ENCODE data around the gene H2BK1. TPM values are rescaled to one million over a fixed set of nuclear protein-coding genes. Genes with fewer than 3 reads are reported as not detected.

The H2BK1 gene
- total and polyA plus RNA-seq, 2 of the 13 experiments (the other 11 are each of a cell fraction or from before 2014, with no cell fraction given): not detected

GRCh38 chr7:151193203-151193978 lies 16.9 kb downstream of the H2BK1 start (continued):
- TF ChIP-seq, protein P1, sequence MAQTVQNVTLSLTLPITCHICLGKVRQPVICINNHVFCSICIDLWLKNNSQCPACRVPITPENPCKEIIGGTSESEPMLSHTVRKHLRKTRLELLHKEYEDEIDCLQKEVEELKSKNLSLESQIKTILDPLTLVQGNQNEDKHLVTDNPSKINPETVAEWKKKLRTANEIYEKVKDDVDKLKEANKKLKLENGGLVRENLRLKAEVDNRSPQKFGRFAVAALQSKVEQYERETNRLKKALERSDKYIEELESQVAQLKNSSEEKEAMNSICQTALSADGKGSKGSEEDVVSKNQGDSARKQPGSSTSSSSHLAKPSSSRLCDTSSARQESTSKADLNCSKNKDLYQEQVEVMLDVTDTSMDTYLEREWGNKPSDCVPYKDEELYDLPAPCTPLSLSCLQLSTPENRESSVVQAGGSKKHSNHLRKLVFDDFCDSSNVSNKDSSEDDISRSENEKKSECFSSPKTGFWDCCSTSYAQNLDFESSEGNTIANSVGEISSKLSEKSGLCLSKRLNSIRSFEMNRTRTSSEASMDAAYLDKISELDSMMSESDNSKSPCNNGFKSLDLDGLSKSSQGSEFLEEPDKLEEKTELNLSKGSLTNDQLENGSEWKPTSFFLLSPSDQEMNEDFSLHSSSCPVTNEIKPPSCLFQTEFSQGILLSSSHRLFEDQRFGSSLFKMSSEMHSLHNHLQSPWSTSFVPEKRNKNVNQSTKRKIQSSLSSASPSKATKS (CRISPR knock-in tag; IDR thresholded peaks at IDR 0.05): no peak
- TF ChIP-seq NCOA2 (CRISPR knock-in tag; IDR thresholded peaks at IDR 0.05): no peak

DNA sequence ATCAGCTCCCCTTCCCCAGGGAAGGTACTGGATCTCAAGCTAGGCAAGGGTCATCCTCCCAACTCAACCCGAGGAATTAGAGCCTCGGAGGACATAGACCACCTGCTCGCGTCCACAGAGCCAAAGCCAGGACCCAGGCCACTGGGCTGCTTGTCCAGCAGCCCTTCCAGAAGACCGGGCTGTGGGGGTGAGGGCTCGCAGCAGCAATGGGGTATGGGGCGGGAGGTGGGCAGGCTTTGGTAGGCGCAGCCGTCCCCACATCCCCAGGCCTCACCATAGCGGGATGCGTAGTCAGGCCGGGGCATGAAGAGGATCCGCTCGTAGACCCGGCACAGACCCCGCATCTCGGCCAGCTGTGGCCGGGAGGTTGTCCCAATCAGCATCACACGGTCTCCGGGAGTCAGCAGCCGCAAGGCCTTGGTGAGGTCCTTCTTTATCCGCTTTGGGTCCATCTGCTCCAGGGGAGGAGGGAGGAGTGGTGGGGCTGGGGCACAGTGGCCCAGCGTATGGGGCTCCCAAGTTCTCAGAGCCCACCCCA lies 18.2 kb downstream of the H2BK1 start:
- no peak for FAIRE-seq
- Histone ChIP-seq H3K27ac (ENCODE audit: extremely low read length, insufficient read depth, low read length) (no peak overlapping the region), H3K79me2 (ENCODE audit: insufficient read depth, low read length) (no peaks in the 10 kb centered on the region), H4K20me1 (ENCODE audit: insufficient read depth, low read length) (no peaks in the 10 kb centered on the region), H3K4me3 (replicated peaks in 1 of 3; ENCODE audit: insufficient read depth in 1 of 3, low read depth in 2 of 3, low read length in 3 of 3) (no peak overlapping the region), H2AFZ (ENCODE audit: low read length) (no peak overlapping the region), H3K27me3 (ENCODE audit: control insufficient read depth in 1 of 2, insufficient read depth in 2 of 2, low read length in 2 of 2) (peaks cover 9 to 79% of the 10 kb centered on the region in 2 experiments; a peak in 4 of 5 replicates), H3K9me3 (ENCODE audit: low read length) (no peaks in the 10 kb centered on the region), H3K4me2 (ENCODE audit: low read depth, low read length) (no peak overlapping the region), H3K9ac (ENCODE audit: insufficient read depth, low read depth, low read length) (no peak overlapping the region), H3K36me3 (replicated peaks in 1 of 2; ENCODE audit: control insufficient read depth in 1 of 2, insufficient read depth in 2 of 2, low read length in 2 of 2) (no peaks in the 10 kb centered on the region), H3K4me1 (ENCODE audit: insufficient read depth, low read length) (no peaks in the 10 kb centered on the region)
- intact Hi-C loops (cut with micrococcal nuclease; ENCODE audit: unreplicated experiment): no loop called here
- in situ Hi-C loops (cut with HindIII; ENCODE audit: extremely low pct_ligation_motif_present, low pct_unique_long_range_greater_than_20kb): loop anchor here (10.0 kb wide), 1 partner anchor 113 kb away; no protein-coding TSS in a partner anchor
- WGBS (ENCODE audit: low lambda C conversion rate): 100% methylated on average over 1 of the region's 23 CpGs
- BruUV-seq (replicated peaks): no TSS peak
- ATAC-seq: no peak
- no peak for DNase-seq (ENCODE audit: low spot score)
- no peak for TF ChIP-seq ZNF674 (CRISPR knock-in tag; IDR thresholded peaks at IDR 0.05; ENCODE audit: low read depth)
- TF ChIP-seq FOXO1 (CRISPR knock-in tag; IDR thresholded peaks at IDR 0.05): no peak
- POLR2A ChIA-PET: no interaction called here
- CTCF ChIA-PET (ENCODE audit: low intra/inter-chr PET ratio, low total read pairs): interaction anchor here (1.6 kb wide), 1 partner anchor 111 kb away, joined by 4 read pairs; no protein-coding TSS in a partner anchor
